DMS53 (cell line): ENCODE measurements around the gene TXNRD2.
"Not testable (repeated sequence)": the region's sequence is repeated elsewhere in the genome, so short reads cannot be mapped to it uniquely, and the experiment has no call there.

Source experiments
- DNase-seq: peaks from one replicate; lab custom pipeline; 2025; lab: John Stamatoyannopoulos, UW

The TXNRD2 gene

DNA sequence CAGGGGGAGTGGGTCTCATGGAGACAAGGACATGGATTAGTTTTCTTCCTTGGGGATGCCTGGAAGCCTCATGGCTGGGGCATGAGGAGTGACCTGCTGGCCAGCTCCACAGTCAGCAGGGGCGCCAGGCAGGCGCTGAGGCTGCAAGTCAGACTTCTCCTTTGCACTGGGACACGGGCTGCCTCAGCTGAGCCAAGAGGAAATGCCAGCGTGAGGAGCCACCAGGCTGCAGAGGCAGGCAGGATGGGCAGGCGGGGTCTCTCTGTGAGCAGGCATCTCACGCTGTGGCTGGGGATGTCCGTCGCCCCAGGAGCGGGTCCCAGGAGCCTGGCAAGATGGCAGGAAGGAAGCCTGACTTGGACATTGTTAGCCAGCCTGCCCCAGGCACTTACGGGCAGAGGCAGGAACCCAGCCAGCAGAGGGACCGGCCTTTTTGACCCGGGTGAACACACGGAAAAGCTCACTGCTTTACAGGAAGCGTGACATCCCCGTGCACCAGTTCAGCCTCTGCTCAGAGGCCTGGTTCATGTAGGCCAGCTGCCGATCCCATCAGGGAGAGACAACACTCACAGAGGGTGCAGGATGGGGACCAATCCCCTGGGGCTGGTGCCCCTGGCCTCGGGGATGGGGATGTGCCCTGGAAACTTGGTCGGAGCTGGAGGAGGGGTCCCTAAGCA, 97.1 kb downstream of the TXNRD2 start:
- DNase-seq, result no peak

DNA sequence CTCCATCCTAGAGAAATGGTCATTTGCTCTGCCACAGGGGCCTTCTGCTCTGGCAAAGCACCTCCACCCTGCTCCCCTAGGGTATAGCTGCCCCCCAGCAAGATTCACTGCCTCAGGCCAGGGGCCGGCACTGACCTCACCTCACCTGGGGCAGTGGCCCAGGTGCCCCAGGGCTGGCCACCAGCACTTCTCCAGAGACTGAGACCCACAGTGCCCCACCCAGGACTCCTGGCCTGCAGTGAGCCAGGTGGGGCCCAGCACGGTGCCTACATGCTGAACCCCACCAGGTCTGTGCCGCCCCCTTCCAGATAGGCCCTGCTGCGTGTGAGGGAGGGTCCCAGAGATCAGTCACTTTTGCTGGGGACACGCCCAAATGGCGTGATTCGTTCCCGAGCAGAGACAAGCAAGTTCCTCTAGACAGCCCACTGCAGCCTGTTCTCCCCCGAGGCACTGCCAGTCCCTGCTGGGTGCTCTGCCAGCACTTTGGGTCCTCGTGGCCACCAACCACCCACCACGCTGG, 97.7 kb downstream of the TXNRD2 start:
- DNase-seq, result no peak

DNA sequence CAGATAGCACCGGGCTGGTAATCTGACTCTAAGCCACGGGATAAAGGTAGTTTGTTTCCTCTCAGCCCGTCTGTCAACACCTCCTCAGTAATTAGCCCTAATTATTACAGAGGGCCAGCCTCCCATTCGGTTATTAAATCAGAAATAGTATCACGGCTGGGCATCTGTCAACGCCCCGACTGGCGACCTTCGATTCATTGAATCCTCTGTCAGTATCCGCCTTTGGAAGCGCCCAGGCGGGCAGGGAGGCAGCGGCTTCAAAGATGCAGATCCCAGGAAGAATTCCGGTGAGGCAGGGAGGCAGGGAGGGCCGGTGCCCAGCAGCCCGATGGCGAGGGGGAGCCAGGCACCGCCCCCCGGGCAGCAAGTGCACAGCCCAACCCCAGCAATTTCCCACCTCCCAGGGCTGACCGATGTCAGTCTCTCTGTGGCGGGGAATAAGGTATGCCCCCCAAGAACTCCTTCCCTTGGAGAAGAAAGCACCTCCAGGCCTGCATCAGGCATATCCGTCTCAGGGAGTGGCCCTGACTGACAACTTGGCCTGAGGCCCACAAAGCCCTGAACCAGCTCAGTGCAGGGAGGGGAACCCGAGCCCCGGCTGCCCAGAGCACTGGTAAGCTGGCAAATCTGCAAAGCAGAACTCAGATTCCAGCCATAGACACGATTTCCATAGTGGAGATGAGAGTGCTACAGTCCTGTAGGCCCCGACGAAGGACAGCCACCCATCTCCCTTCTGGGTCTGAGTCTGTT, 98.3 kb downstream of the TXNRD2 start:
- DNase-seq, result no peak

DNA sequence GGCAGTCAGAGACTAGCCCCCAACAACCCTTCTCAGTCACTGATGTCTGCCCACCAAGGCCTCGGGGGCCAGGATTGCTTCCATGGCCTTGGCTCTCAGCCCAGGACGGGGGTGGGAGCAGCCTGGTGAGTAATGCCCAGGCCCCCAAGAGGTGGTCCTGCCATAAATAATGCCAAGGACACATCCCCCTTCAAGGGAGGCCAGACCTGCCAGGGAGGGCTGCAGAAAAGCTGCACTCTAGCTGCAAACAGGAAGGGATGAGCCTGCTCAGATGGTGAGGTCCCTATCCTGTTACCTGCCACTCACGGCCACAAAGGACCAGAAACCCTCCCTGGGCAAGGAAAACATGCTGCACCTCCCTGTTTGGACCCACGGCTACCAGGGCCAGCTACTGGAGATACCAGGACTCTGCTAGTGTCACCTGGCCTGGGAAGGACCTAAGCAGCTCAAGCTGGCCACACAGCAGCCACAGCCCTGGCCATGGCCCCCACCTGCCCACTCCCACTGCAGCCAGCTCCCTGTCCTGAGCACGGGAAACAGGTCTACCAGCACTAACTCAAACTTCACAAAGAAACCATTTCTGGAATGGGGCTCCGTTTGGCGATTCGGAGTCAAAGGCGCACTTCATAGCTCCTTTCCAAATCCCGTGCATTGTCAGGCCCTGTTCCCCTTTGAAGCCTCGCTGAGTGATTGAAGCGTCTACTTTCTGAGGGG, 99.1 kb downstream of the TXNRD2 start:
- DNase-seq, result no peak

DNA sequence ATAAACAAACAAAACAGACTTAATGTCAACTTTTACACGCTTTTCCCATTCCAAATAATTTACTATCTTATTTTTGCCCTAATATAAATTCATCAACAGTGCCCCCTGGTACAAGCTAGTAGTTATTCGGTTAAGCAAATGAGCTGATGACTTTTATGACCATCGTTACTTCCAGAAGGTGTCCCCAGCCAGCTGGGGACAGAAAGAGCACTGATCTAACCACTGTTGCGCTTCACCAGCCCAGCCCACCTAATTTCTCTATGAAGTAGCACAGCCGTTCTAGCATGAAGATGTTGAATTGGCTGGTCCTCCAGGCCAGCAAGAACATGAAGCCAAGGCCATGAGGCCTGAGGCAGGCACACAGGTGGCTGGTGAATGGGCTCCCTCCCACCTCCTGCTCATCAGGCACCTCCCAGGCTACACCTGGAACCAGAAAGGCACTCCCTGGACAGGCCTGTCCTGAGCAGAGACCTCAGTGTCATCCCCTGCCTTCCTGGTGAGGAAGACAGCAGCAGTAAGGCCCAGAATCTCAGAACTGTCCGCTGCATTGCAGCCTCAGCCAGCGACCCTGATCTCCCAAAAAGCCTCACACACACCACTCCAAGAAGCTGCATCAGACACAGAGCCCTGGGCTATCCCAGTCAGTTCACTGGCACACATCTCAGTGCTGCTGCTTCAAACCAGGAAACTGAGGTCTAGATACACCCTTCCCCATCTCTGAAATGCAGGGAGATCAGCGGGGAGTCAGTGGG, 99.8 kb downstream of the TXNRD2 start:
- no peak for DNase-seq

DNA sequence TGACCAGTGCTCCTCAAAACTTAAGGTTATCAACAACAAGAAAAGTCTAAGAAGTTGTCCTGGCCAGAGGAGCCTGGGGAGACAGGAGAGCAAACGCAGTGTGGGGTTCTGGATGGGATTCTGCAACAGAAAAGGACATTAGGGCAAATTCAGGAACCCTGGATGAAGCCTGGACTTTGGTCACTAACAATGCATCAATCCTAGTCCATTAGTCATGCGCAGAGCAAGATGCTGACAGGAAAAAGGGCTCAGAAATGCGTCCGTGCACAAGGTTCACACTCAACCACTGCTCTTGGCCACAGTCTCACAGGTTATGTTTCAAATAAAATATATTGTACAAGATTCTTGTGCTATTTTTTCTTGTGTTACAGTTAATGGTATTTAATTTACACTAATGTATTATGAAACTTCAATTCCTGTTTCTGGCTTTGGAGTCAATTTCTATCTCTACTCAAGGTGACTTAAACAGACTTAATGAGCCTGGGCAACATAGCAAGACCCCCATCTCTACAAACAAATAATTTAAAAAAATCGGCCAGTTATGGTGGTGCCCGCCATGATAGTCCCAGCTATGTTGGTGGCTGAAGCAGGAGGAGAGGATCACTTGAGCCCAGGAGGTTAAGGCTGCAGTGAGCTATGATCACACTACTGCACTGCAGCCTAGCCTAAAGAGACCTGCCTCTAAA, 100.5 kb downstream of the TXNRD2 start:
- no peak for DNase-seq

DNA sequence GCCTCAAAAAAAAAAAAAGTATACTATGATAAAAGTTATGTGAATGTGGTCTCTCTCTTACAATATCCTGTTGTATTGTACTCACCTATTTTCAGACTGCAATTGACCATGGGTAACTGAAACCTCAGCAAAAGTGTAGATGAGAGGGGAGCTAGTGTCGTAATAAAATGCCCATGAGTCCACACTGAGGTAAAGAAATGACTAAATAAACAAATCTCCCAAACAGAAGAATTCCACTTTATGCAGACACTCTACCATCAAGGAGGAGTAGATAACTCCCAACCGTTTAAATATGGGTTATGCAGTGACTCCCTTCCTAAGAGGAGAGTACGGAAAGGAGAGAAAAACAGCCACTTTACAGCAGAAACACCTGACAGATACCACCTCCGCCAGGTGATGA, 101.6 kb downstream of the TXNRD2 start:
- no peak for DNase-seq

DNA sequence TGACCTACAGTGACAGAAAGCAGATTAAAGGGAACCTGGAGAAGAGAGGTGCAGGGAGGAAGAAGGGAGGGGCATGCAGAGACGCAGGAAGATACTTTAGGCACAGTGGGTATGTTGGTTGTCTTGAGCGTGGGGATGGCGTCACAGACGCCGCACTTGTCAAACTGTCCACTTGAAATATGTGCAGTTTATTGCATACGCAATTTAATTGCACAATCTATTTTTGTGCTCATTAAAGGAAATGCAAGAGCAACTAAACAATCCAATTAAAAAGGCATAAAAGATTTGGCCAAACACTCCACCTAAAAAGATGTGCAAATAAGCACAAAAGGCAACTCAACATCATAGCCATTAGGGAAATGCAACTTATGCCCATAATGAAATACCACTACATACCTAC, 103.7 kb downstream of the TXNRD2 start:
- DNase-seq, result no peak

DNA sequence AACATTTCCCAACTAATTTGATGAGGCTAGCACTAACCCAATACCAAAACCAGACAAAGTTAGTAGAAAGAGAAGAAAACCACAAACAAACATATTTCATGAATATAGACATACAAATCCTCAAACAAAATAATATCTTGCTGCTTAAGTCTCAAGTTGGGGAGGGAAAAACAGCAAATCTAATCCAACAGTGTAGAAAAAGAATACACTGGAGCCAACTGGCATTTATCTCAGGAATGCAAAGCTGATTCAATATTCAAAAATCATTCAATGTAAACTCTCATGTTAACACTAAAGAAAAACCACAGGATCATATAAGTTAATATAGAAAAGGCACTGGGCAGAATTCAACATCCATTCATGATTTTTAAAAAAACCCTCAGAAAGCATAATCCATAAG, 105.1 kb downstream of the TXNRD2 start:
- no peak for DNase-seq

DNA sequence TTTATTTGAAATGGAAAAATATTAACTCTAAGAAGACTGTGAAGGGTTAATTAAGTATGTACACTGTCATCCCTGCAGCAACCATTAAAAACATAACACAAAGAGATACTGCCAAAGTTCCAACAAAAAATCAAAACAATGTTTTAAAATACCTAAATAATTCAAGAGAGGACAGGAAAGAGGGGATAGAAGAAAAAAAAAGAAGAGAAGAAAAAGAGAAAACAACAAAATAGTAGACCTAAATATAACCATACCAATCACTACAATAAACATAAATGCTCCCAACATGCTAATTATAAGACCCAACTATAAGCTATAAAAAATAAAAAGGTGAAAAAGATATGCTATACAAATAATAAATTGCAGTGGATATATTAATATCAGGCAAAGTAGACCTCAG, 107.0 kb downstream of the TXNRD2 start:
- no peak for DNase-seq

DNA sequence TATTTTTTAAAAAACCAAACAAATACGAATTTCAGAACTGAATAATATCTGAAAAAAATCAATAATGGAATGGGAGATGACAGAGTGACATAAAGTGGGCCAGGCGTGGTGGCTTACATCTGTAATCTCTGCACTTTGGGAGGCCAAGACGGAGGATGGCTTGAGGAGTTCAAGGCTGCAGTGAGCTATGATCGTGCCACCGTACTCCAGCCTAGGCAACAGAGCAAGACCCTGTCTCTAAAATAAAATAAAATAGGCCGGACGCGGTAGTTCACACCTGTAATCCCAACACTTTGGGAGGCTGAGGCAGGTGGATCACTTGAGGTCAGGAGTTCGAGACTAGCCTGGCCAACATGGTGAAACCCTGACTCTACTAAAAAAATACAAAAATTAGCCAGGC, 108.3 kb downstream of the TXNRD2 start:
- DNase-seq, result not testable (repeated sequence)

DNA sequence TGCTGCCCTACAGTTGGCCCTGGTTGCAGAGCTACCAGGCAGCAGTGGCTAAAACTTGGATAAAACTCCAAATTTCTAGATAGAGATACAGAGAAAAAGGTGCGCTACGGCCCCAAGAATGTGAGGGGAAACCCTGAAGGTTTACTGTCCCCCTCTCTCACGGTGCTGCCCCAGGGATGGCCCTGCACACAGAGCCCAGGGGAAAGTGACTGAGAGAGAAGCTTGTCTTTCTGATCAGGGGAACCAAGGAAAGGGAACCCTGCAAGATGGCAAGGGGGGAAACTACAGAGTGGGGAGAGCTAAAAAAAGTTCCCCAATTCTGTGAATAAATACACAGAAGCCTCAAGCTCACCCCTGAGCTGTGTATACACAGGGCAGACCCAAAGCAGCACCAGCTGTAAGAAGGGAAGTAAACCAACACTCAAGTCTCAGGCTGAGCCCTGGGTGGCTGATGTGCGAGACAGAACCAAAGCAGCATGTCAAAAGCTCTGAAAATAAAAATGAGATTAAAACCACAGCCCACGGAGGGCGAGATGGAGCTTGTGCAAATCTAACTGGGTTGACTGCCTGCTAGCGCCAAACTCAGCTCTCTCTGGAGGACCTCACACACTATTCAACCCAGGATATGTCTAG, 109.0 kb downstream of the TXNRD2 start:
- DNase-seq, result no peak

DNA sequence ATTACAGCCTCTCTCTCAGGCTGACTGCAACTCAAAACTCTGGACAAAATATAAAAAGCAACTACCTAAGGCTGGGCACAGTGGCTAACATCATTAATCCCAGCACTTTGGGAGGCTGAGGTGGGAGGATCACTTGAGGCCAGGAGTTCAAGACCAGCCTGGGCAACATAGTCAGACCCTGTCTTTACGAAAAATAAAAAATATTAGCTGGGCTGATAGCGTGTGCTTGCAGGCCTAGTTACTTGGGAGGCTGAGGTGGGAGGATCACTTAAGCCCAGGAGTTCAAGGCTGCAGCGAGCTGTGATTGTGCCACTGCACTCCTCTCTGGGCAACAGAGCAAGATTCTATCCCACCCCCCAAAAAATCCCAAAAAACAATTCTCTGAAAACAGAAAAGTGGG, 109.6 kb downstream of the TXNRD2 start:
- DNase-seq, result not testable (repeated sequence)

DNA sequence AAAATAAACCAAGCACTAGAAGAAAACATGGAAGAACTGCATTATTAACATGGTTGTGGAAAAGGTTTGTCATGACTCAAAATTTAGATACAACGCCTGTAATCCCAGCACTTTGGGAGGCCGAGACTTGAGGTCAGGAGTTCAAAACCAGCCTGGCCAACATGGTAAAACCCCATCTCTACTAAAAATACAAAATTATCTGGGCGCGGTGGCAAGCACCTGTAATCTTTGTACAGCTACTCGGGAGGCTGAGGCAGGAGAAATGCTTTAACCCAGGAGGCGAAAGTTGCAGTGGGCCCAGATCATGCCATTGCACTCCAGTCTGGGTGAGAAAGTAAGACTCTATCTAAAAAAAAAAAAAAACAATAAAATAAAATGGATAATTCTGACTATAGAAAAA, 110.6 kb downstream of the TXNRD2 start:
- no peak for DNase-seq

DNA sequence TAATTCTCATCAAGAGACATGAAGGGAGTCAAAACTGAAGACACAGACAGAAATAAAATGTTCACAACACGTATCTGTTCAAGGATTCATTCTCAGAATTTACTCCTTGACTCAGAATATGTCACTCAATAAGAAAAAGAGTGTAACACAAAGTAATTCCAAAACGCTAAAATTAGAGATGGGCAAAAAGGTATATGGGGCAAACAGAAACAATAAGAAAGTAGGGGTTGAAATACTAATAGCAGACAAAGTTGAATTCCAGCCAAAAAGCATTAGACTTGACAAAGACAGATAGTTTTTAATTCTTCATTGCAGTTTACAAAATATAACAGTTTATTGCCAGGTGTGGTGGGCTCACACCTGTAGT, 113.6 kb downstream of the TXNRD2 start:
- DNase-seq, result no peak

DNA sequence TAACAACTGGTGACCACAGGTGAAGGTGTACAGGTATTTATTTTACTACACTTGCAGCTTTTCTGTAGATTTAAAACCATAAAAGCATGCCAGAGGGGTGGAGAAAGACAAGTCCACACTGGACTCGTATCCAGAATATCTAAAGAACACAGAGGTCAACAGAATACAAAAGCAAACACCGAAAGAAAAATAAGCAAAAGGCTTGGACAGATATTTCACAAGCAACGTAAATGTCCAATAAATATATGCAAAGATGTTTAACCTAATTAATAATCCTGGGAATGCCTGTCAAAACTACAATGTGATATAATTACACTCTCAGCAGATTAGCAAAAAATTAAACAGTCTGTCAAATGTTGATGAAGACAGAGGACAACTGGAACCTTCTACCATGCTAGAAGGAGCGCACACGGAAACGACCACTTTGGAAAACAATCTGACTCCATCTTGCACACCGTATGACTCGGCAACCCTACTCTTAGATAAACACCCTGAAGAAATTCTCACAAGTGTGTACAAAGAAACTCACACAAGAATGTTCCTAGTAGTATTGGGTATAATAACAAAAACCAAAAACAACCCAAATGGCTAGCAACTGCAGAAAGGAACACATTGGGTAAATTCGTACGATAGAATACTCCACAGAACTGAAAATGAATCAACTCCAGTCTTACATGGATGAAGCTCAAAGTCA, 114.1 kb downstream of the TXNRD2 start:
- no peak for DNase-seq

DNA sequence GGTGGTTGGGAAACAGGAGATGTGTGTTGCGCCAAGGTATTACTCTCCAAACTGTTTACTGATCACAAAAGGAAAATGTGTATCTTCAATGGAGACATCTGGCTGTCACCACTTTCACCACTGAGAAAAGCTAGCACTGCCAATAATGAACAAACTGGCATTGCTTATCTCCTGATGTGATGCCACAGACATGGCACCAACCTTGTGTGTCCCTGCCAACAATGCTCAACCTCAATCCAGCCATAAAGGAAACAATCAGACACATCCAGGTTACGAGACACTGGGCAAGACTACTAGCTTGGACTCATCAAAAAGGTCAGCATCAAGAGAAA, 115.0 kb downstream of the TXNRD2 start:
- DNase-seq, result no peak

DNA sequence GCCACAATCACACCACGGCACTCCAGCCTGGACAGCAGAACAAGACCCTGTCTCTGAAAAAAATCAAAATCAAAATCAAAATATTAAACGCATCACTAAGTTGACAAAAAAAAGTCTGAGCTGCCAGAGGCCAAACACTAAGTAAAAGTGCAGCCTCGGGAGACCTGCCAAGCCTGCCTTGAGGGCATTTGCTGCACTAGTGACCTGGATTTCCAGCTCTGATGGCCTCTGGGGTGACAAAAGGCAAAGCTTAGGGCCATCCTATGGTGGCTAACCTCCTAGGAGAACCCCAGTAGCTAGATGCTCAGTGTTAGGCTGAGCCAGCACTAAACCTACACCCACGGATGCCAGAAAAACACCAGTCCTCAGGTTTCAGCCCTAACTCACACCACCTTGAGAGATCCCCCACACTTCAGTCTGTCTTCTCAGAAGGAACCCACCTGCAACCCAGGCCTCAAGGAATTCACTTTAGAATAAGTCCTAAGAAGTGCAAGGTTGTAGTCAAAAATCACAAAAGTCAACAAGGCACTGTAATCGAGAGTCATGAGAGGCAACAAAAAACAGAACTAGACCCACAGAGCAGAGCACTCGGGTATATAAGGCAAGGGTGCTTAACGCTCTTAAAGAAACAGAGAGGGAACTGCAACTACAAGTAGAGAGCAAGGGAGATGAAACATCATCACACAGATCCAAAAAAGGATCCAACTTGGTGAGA, 115.6 kb downstream of the TXNRD2 start:
- no peak for DNase-seq
